HepG2 (cell line): ENCODE data around the gene CCL16. TPM values are rescaled to one million over a fixed set of nuclear protein-coding genes. Genes with fewer than 3 reads are reported as not detected.
A peak's percentile ranks its signal among the peaks of the same experiment; 100 is the strongest.

Experiments
- CEBPB ChIP-seq: IDR thresholded peaks from 2 replicates; pipeline ENCODE4 v1.6.1; 2011; ENCODE audit warnings: low read depth, low read length, improper control_type of control experiment, borderline replicate concordance
- JDP2 ChIP-seq: sonication (generic); formaldehyde crosslinking; IDR thresholded peaks from 2 replicates; pipeline ENCODE4 v1.8.1; 2022; ENCODE audit warnings: missing genetic modification reagents, borderline replicate concordance
- MATR3 ChIP-seq: sonication (generic); formaldehyde crosslinking; IDR thresholded peaks from 2 replicates; pipeline ENCODE4 v1.4.0; 2020; ENCODE audit warnings: missing genetic modification reagents
- MEIS2 ChIP-seq: sonication (generic); formaldehyde crosslinking; IDR thresholded peaks from 2 replicates; pipeline ENCODE4 v1.9.0; 2021; ENCODE audit warnings: mild to moderate bottlenecking, missing genetic modification reagents
- MTF1 ChIP-seq: sonication (generic); formaldehyde crosslinking; IDR thresholded peaks from 2 replicates; pipeline ENCODE4 v1.5.0; 2020; ENCODE audit warnings: missing genetic modification reagents
- NBN ChIP-seq: fragments of 450-650 bp; conservative IDR thresholded peaks from 2 replicates; pipeline ENCODE4 v1.6.1; 2017
- POGZ ChIP-seq: sonication (generic); formaldehyde crosslinking; IDR thresholded peaks from 2 replicates; pipeline ENCODE4 v1.4.0; 2020; ENCODE audit warnings: mild to moderate bottlenecking, missing genetic modification reagents
- PRMT3 ChIP-seq: sonication (generic); formaldehyde crosslinking; IDR thresholded peaks from 2 replicates; pipeline ENCODE4 v1.8.1; 2022; ENCODE audit warnings: low read depth, mild to moderate bottlenecking, moderate library complexity, missing genetic modification reagents, borderline replicate concordance
- PRPF4 ChIP-seq: fragments of 200-400 bp; formaldehyde crosslinking; IDR thresholded peaks from 2 replicates; pipeline ENCODE4 v1.6.1; 2016; ENCODE audit warnings: low read length, low read depth; ENCODE audit not compliant: poor library complexity, severe bottlenecking
- RELA ChIP-seq: sonication (generic); formaldehyde crosslinking; IDR thresholded peaks from 2 replicates; pipeline ENCODE4 v1.4.0; 2020; ENCODE audit warnings: missing genetic modification reagents
- RNF2 ChIP-seq: fragments of 450-650 bp; conservative IDR thresholded peaks from 2 replicates; pipeline ENCODE4 v1.6.1; 2016; ENCODE audit warnings: low read depth
- RORA ChIP-seq: sonication (generic); formaldehyde crosslinking; IDR thresholded peaks from 2 replicates; pipeline ENCODE4 v1.5.0; 2020; ENCODE audit warnings: mild to moderate bottlenecking, missing genetic modification reagents, moderate library complexity
- SP2 ChIP-seq: sonication (generic); formaldehyde crosslinking; IDR thresholded peaks from 2 replicates; pipeline ENCODE4 v1.5.1; 2020; ENCODE audit warnings: mild to moderate bottlenecking, missing genetic modification reagents
- SRY ChIP-seq: sonication (generic); formaldehyde crosslinking; IDR thresholded peaks from 2 replicates; pipeline ENCODE4 v1.8.0; 2022; ENCODE audit warnings: mild to moderate bottlenecking, missing genetic modification reagents
- ZBTB7B ChIP-seq: sonication (generic); formaldehyde crosslinking; IDR thresholded peaks from 2 replicates; pipeline ENCODE4 v1.4.0; 2020; ENCODE audit warnings: missing genetic modification reagents
- ZFP1 ChIP-seq: IDR thresholded peaks from 2 replicates; pipeline ENCODE4 v1.6.1; 2016
- ZFP36L2 ChIP-seq: sonication (generic); formaldehyde crosslinking; IDR thresholded peaks from 2 replicates; pipeline ENCODE4 v1.4.0; 2020; ENCODE audit warnings: missing genetic modification reagents
- ZMYM2 ChIP-seq: sonication (generic); formaldehyde crosslinking; IDR thresholded peaks from 2 replicates; pipeline ENCODE4 v1.8.0; 2022; ENCODE audit warnings: mild to moderate bottlenecking, missing genetic modification reagents
- ZNF33B ChIP-seq: sonication (generic); formaldehyde crosslinking; IDR thresholded peaks from 2 replicates; pipeline ENCODE4 v1.5.1; 2020; ENCODE audit warnings: mild to moderate bottlenecking, missing genetic modification reagents
- ZNF660 ChIP-seq: sonication (generic); formaldehyde crosslinking; IDR thresholded peaks from 2 replicates; pipeline ENCODE4 v1.5.1; 2020; ENCODE audit warnings: mild to moderate bottlenecking, low read depth, missing genetic modification reagents, borderline replicate concordance
- ZNF709 ChIP-seq: sonication (generic); formaldehyde crosslinking; IDR thresholded peaks from 2 replicates; pipeline ENCODE4 v1.5.0; 2020; ENCODE audit warnings: mild to moderate bottlenecking, missing genetic modification reagents
- ZNF737 ChIP-seq: sonication (generic); formaldehyde crosslinking; IDR thresholded peaks from 2 replicates; pipeline ENCODE4 v1.5.0; 2020; ENCODE audit warnings: missing genetic modification reagents, mild to moderate bottlenecking, borderline replicate concordance
- polyA plus RNA-seq, 8 experiments: library from polyadenylated mRNA; depleted of rRNA in 3 of 8; stranded (reverse) in 7 of 8; unstranded in 1 of 8; fragments of >200 nt; fragmentation: Illumina TruSeq in 4 of 8; extraction: Trizol in 4 of 8; gene quantifications; 2 replicates each; pipeline versions ENCODE4 v1.2.1 to v1.2.3, GENCODE V29; 2011 to 2016; ENCODE audit warnings: low read depth in 4 of 8, missing spikeins in 1 of 8, mixed read lengths in 1 of 8; ENCODE audit not compliant: insufficient read depth in 1 of 8
- total RNA-seq, 5 experiments: library from RNA; depleted of rRNA; stranded (reverse); fragments of >200 nt; fragmentation: Illumina TruSeq; extraction: Trizol; gene quantifications; 2 replicates each; pipeline ENCODE4 v1.2.3, GENCODE V29; 2016; ENCODE audit warnings: low read depth in 1 of 5
- TF ChIP-seq, protein P1 (sequence below): sonication (generic); IDR thresholded peaks from 2 replicates; pipeline ENCODE4 v1.6.1; 2016; ENCODE audit warnings: low read depth, borderline replicate concordance
- TF ChIP-seq, protein P2 (sequence below): sonication (generic); formaldehyde crosslinking; conservative IDR thresholded peaks from 2 replicates; pipeline ENCODE4 v1.8.1; 2023; ENCODE audit warnings: missing genetic modification reagents
- TF ChIP-seq, protein P3 (sequence below): sonication (generic); formaldehyde crosslinking; IDR thresholded peaks from 2 replicates; pipeline ENCODE4 v1.5.0; 2020; ENCODE audit warnings: mild to moderate bottlenecking, missing genetic modification reagents, borderline replicate concordance
- TF ChIP-seq, protein P4 (sequence below): sonication (generic); formaldehyde crosslinking; IDR thresholded peaks from 2 replicates; pipeline ENCODE4 v1.5.1; 2020; ENCODE audit warnings: missing genetic modification reagents, mild to moderate bottlenecking, borderline replicate concordance
- TF ChIP-seq, protein P5 (sequence below): sonication (generic); formaldehyde crosslinking; IDR thresholded peaks from 2 replicates; pipeline ENCODE4 v1.4.0; 2020; ENCODE audit warnings: missing genetic modification reagents

The CCL16 gene
- total and polyA plus RNA-seq, 2 of the 13 experiments (the other 11 are each of a cell fraction or from before 2014, with no cell fraction given), result 2.0 to 14.7 TPM

DNA sequence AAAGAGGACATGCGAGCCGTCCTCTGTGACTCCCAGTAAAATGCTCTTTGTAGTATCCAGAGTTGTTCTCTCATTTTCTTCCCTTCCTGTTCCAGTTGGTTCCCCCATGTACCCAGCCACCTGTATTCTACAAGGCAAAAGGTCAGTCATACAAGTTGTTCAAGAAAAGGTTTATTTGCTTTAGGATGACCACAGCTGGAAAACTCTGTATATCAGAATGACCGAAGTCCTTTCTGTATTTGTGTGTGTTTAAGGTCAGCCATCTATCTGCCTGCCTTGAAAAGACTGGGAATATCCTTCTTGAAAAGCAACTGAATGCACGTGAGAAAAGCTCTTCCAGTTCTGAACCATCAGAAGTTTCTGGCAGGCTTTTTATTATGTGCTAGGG lies 8.4 kb downstream of the CCL16 start (continued):
- TF ChIP-seq, protein P1, sequence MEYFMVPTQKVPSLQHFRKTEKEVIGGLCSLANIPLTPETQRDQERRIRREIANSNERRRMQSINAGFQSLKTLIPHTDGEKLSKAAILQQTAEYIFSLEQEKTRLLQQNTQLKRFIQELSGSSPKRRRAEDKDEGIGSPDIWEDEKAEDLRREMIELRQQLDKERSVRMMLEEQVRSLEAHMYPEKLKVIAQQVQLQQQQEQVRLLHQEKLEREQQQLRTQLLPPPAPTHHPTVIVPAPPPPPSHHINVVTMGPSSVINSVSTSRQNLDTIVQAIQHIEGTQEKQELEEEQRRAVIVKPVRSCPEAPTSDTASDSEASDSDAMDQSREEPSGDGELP, result peak; percentile 80
- TF ChIP-seq PRMT3 (no peak), ZFP1 (CRISPR knock-in tag) (no peak), PRPF4 (no peak), ZFP36L2 (CRISPR knock-in tag) (no peak), ZNF709 (CRISPR knock-in tag) (no peak), ZNF737 (CRISPR knock-in tag) (no peak), RELA (no peak), ZMYM2 (CRISPR knock-in tag) (no peak), ZBTB7B (CRISPR knock-in tag) (no peak), MATR3 (CRISPR knock-in tag) (no peak), MEIS2 (CRISPR knock-in tag) (no peak), MTF1 (CRISPR knock-in tag) (no peak), NBN (no peak), RORA (CRISPR knock-in tag) (no peak), ZNF33B (no peak), POGZ (CRISPR knock-in tag) (no peak), CEBPB (no peak), SP2 (no peak), JDP2 (CRISPR knock-in tag) (no peak), SRY (CRISPR knock-in tag) (no peak), ZNF660 (no peak), RNF2 (no peak)
- TF ChIP-seq, protein P2, sequence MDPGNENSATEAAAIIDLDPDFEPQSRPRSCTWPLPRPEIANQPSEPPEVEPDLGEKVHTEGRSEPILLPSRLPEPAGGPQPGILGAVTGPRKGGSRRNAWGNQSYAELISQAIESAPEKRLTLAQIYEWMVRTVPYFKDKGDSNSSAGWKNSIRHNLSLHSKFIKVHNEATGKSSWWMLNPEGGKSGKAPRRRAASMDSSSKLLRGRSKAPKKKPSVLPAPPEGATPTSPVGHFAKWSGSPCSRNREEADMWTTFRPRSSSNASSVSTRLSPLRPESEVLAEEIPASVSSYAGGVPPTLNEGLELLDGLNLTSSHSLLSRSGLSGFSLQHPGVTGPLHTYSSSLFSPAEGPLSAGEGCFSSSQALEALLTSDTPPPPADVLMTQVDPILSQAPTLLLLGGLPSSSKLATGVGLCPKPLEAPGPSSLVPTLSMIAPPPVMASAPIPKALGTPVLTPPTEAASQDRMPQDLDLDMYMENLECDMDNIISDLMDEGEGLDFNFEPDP (CRISPR knock-in tag), result 0 out of 2 replicates have a peak, but pooled peaks have one; percentile 33
- TF ChIP-seq, protein P3, sequence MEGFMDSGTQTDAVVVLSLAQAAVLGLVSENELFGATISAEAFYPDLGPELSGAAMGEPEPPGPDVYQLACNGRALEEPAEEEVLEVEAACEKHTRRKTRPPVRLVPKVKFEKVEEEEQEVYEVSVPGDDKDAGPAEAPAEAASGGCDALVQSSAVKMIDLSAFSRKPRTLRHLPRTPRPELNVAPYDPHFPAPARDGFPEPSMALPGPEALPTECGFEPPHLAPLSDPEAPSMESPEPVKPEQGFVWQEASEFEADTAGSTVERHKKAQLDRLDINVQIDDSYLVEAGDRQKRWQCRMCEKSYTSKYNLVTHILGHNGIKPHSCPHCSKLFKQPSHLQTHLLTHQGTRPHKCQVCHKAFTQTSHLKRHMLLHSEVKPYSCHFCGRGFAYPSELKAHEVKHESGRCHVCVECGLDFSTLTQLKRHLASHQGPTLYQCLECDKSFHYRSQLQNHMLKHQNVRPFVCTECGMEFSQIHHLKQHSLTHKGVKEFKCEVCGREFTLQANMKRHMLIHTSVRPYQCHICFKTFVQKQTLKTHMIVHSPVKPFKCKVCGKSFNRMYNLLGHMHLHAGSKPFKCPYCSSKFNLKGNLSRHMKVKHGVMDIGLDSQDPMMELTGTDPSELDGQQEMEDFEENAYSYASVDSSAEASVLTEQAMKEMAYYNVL (CRISPR knock-in tag), result no peak
- TF ChIP-seq, protein P4, sequence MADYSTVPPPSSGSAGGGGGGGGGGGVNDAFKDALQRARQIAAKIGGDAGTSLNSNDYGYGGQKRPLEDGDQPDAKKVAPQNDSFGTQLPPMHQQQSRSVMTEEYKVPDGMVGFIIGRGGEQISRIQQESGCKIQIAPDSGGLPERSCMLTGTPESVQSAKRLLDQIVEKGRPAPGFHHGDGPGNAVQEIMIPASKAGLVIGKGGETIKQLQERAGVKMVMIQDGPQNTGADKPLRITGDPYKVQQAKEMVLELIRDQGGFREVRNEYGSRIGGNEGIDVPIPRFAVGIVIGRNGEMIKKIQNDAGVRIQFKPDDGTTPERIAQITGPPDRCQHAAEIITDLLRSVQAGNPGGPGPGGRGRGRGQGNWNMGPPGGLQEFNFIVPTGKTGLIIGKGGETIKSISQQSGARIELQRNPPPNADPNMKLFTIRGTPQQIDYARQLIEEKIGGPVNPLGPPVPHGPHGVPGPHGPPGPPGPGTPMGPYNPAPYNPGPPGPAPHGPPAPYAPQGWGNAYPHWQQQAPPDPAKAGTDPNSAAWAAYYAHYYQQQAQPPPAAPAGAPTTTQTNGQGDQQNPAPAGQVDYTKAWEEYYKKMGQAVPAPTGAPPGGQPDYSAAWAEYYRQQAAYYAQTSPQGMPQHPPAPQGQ (CRISPR knock-in tag), result no peak
- TF ChIP-seq, protein P5, sequence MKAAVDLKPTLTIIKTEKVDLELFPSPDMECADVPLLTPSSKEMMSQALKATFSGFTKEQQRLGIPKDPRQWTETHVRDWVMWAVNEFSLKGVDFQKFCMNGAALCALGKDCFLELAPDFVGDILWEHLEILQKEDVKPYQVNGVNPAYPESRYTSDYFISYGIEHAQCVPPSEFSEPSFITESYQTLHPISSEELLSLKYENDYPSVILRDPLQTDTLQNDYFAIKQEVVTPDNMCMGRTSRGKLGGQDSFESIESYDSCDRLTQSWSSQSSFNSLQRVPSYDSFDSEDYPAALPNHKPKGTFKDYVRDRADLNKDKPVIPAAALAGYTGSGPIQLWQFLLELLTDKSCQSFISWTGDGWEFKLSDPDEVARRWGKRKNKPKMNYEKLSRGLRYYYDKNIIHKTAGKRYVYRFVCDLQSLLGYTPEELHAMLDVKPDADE (CRISPR knock-in tag), result no peak
